HepG2 (cell line): ENCODE data around the gene NUP62. TPM values are rescaled to one million over a fixed set of nuclear protein-coding genes. Genes with fewer than 3 reads are reported as not detected.

Experiments
- HES4 ChIP-seq: sonication (generic); formaldehyde crosslinking; IDR thresholded peaks from 2 replicates; pipeline ENCODE4 v1.9.0; 2021; ENCODE audit warnings: mild to moderate bottlenecking, missing genetic modification reagents, borderline replicate concordance
- KLF6 ChIP-seq: IDR thresholded peaks from 2 replicates; pipeline ENCODE4 v1.8.0; 2016; ENCODE audit warnings: missing biosample characterization, missing genetic modification reagents
- NRL ChIP-seq: sonication (generic); formaldehyde crosslinking; IDR thresholded peaks from 2 replicates; pipeline ENCODE4 v1.5.0; 2020; ENCODE audit warnings: missing genetic modification reagents, mild to moderate bottlenecking, moderate library complexity, borderline replicate concordance
- ZFYVE20 ChIP-seq: sonication (generic); formaldehyde crosslinking; IDR thresholded peaks from 2 replicates; pipeline ENCODE4 v1.8.0; 2023; ENCODE audit warnings: low read depth, mild to moderate bottlenecking, moderate library complexity, missing genetic modification reagents, borderline replicate concordance
- ZNF101 ChIP-seq: sonication (generic); formaldehyde crosslinking; IDR thresholded peaks from 2 replicates; pipeline ENCODE4 v1.4.0; 2020; ENCODE audit warnings: mild to moderate bottlenecking, low read depth, missing genetic modification reagents, borderline replicate concordance
- ZNF138 ChIP-seq: sonication (generic); formaldehyde crosslinking; IDR thresholded peaks from 2 replicates; pipeline ENCODE4 v1.5.0; 2020; ENCODE audit warnings: mild to moderate bottlenecking, low read depth, missing genetic modification reagents
- ZNF430 ChIP-seq: sonication (generic); formaldehyde crosslinking; IDR thresholded peaks from 2 replicates; pipeline ENCODE4 v1.9.0; 2021; ENCODE audit warnings: mild to moderate bottlenecking, missing genetic modification reagents
- ZSCAN22 ChIP-seq: sonication (generic); formaldehyde crosslinking; IDR thresholded peaks from 2 replicates; pipeline ENCODE4 v1.4.0; 2020; ENCODE audit warnings: mild to moderate bottlenecking, missing genetic modification reagents
- polyA plus RNA-seq, 8 experiments: library from polyadenylated mRNA; depleted of rRNA in 3 of 8; stranded (reverse) in 7 of 8; unstranded in 1 of 8; fragments of >200 nt; fragmentation: Illumina TruSeq in 4 of 8; extraction: Trizol in 4 of 8; gene quantifications; 2 replicates each; pipeline versions ENCODE4 v1.2.1 to v1.2.3, GENCODE V29; 2011 to 2016; ENCODE audit warnings: low read depth in 4 of 8, missing spikeins in 1 of 8, mixed read lengths in 1 of 8; ENCODE audit not compliant: insufficient read depth in 1 of 8
- total RNA-seq, 5 experiments: library from RNA; depleted of rRNA; stranded (reverse); fragments of >200 nt; fragmentation: Illumina TruSeq; extraction: Trizol; gene quantifications; 2 replicates each; pipeline ENCODE4 v1.2.3, GENCODE V29; 2016; ENCODE audit warnings: low read depth in 1 of 5
- TF ChIP-seq, protein P1 (sequence below): sonication (generic); formaldehyde crosslinking; IDR thresholded peaks from 2 replicates; pipeline ENCODE4 v1.5.0; 2020; ENCODE audit warnings: mild to moderate bottlenecking, missing genetic modification reagents
- TF ChIP-seq, protein P2 (sequence below): IDR thresholded peaks from 2 replicates; pipeline ENCODE4 v1.6.1; 2016; ENCODE audit warnings: low read depth, missing genetic modification reagents, missing compliant biosample characterization
- TF ChIP-seq, protein P3 (sequence below): sonication (generic); formaldehyde crosslinking; IDR thresholded peaks from one replicate; pipeline ENCODE4 v1.5.1; 2020; ENCODE audit warnings: mild to moderate bottlenecking, missing genetic modification reagents; ENCODE audit errors: not compliant biosample characterization

NUP62 gene
- total and polyA plus RNA-seq, 2 of the 13 experiments (the other 11 are each of a cell fraction or from before 2014, with no cell fraction given): 16.5 to 41.5 TPM

DNA sequence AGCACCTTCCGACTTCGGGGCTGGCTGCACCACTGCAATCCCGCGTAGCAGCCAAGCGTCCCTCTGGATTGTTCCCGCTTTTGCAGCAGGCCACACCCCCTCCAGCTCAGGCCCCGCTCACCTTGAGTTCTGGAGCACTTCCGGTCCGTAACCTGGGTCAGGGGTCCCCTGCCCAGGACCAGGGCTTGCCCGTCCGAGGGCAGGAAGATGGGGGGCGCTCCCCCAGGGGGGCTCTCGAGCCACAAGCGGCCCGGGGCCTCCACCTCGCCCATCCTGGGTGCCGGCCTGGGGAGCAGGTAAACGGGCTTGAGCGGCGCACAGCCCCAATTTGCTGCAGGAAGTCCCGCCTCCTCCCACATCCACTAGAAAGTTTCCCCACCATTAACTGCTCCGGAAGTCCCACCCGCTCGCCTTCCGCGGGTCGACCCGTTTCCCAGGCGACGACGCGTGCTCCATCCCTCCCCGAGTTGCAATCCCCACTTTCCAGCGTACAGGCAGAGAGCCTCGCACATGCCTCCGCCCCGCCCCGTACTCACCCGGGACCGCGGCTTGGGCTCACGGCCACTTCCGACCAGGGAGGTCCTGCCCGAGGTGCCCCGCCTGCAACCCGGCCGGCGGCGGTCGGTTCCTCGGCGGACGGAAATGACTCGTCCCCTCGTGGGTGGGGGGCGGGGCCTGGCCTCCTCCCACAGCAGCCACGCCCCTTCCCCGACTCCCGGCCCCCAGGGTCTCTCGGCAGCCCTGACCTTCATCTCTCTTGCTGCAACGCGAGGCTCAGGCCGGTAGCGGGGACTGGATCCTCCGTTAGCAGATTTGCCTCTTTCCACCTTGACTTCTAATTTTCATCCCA lies 62.1 kb downstream of the NUP62 start, which contains the start of gene PNKP (continued):
- TF ChIP-seq HES4 (CRISPR knock-in tag) (peak; percentile 94; the same call in 1 of the 2 replicates), ZNF101 (CRISPR knock-in tag) (no peak), ZFYVE20 (CRISPR knock-in tag) (no peak), ZNF138 (0 out of 2 replicates have a peak, but pooled peaks have one; percentile 14), KLF6 (CRISPR knock-in tag) (no peak), ZSCAN22 (no peak), ZNF430 (CRISPR knock-in tag) (0 out of 2 replicates have a peak, but pooled peaks have one; percentile 67), NRL (CRISPR knock-in tag) (peak; percentile 86)
- TF ChIP-seq, protein P1, sequence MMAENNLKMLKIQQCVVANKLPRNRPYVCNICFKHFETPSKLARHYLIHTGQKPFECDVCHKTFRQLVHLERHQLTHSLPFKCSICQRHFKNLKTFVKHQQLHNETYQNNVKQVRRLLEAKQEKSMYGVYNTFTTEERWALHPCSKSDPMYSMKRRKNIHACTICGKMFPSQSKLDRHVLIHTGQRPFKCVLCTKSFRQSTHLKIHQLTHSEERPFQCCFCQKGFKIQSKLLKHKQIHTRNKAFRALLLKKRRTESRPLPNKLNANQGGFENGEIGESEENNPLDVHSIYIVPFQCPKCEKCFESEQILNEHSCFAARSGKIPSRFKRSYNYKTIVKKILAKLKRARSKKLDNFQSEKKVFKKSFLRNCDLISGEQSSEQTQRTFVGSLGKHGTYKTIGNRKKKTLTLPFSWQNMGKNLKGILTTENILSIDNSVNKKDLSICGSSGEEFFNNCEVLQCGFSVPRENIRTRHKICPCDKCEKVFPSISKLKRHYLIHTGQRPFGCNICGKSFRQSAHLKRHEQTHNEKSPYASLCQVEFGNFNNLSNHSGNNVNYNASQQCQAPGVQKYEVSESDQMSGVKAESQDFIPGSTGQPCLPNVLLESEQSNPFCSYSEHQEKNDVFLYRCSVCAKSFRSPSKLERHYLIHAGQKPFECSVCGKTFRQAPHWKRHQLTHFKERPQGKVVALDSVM (CRISPR knock-in tag): 0 out of 2 replicates have a peak, but pooled peaks have one; percentile 9
- TF ChIP-seq, protein P2, sequence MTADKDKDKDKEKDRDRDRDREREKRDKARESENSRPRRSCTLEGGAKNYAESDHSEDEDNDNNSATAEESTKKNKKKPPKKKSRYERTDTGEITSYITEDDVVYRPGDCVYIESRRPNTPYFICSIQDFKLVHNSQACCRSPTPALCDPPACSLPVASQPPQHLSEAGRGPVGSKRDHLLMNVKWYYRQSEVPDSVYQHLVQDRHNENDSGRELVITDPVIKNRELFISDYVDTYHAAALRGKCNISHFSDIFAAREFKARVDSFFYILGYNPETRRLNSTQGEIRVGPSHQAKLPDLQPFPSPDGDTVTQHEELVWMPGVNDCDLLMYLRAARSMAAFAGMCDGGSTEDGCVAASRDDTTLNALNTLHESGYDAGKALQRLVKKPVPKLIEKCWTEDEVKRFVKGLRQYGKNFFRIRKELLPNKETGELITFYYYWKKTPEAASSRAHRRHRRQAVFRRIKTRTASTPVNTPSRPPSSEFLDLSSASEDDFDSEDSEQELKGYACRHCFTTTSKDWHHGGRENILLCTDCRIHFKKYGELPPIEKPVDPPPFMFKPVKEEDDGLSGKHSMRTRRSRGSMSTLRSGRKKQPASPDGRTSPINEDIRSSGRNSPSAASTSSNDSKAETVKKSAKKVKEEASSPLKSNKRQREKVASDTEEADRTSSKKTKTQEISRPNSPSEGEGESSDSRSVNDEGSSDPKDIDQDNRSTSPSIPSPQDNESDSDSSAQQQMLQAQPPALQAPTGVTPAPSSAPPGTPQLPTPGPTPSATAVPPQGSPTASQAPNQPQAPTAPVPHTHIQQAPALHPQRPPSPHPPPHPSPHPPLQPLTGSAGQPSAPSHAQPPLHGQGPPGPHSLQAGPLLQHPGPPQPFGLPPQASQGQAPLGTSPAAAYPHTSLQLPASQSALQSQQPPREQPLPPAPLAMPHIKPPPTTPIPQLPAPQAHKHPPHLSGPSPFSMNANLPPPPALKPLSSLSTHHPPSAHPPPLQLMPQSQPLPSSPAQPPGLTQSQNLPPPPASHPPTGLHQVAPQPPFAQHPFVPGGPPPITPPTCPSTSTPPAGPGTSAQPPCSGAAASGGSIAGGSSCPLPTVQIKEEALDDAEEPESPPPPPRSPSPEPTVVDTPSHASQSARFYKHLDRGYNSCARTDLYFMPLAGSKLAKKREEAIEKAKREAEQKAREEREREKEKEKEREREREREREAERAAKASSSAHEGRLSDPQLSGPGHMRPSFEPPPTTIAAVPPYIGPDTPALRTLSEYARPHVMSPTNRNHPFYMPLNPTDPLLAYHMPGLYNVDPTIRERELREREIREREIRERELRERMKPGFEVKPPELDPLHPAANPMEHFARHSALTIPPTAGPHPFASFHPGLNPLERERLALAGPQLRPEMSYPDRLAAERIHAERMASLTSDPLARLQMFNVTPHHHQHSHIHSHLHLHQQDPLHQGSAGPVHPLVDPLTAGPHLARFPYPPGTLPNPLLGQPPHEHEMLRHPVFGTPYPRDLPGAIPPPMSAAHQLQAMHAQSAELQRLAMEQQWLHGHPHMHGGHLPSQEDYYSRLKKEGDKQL (CRISPR knock-in tag): no peak
- TF ChIP-seq, protein P3, sequence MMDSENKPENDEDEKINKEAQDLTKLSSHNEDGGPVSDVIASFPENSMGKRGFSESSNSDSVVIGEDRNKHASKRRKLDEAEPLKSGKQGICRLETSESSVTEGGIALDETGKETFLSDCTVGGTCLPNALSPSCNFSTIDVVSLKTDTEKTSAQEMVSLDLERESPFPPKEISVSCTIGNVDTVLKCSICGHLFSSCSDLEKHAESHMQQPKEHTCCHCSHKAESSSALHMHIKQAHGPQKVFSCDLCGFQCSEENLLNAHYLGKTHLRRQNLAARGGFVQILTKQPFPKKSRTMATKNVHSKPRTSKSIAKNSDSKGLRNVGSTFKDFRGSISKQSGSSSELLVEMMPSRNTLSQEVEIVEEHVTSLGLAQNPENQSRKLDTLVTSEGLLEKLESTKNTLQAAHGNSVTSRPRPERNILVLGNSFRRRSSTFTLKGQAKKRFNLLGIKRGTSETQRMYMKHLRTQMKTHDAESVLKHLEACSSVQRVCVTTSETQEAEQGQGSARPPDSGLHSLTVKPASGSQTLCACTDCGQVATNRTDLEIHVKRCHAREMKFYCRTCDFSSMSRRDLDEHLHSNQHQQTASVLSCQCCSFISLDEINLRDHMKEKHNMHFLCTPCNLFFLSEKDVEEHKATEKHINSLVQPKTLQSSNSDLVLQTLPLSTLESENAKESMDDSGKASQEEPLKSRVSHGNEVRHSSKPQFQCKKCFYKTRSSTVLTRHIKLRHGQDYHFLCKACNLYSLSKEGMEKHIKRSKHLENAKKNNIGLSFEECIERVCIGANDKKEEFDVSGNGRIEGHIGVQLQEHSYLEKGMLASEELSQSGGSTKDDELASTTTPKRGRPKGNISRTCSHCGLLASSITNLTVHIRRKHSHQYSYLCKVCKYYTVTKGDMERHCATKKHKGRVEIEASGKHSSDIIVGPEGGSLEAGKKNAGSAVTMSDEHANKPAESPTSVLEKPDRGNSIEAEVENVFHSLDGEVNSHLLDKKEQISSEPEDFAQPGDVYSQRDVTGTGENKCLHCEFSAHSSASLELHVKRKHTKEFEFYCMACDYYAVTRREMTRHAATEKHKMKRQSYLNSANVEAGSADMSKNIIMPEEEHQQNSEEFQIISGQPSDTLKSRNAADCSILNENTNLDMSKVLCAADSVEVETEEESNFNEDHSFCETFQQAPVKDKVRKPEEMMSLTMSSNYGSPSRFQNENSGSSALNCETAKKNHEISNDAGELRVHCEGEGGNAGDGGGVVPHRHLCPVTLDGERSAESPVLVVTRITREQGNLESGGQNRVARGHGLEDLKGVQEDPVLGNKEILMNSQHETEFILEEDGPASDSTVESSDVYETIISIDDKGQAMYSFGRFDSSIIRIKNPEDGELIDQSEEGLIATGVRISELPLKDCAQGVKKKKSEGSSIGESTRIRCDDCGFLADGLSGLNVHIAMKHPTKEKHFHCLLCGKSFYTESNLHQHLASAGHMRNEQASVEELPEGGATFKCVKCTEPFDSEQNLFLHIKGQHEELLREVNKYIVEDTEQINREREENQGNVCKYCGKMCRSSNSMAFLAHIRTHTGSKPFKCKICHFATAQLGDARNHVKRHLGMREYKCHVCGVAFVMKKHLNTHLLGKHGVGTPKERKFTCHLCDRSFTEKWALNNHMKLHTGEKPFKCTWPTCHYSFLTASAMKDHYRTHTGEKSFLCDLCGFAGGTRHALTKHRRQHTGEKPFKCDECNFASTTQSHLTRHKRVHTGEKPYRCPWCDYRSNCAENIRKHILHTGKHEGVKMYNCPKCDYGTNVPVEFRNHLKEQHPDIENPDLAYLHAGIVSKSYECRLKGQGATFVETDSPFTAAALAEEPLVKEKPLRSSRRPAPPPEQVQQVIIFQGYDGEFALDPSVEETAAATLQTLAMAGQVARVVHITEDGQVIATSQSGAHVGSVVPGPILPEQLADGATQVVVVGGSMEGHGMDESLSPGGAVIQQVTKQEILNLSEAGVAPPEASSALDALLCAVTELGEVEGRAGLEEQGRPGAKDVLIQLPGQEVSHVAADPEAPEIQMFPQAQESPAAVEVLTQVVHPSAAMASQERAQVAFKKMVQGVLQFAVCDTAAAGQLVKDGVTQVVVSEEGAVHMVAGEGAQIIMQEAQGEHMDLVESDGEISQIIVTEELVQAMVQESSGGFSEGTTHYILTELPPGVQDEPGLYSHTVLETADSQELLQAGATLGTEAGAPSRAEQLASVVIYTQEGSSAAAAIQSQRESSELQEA (CRISPR knock-in tag): no peak
